Lower leg skin (tissue), 3 donors: Measurements from ENCODE around the gene LDAH.

Source experiments
- POLR2A ChIP-seq, 2 donors: fragments of 450-650 bp; IDR thresholded peaks; one replicate each; pipeline ENCODE4 v1.6.1; 2016 to 2017; ENCODE audit warnings: antibody characterized with exemption in 2 of 2, mild to moderate bottlenecking in 1 of 2, moderate library complexity in 1 of 2
- TF ChIP-seq, protein P1 (sequence below), 3 donors: fragments of 450-650 bp; IDR thresholded peaks; one replicate each; pipeline ENCODE4 v1.5.1; 2016; ENCODE audit warnings: antibody characterized with exemption in 3 of 3, mild to moderate bottlenecking in 3 of 3, moderate library complexity in 2 of 3

- TF ChIP-seq POLR2A (IDR thresholded peaks at IDR 0.05) = no peak
- TF ChIP-seq, protein P1, sequence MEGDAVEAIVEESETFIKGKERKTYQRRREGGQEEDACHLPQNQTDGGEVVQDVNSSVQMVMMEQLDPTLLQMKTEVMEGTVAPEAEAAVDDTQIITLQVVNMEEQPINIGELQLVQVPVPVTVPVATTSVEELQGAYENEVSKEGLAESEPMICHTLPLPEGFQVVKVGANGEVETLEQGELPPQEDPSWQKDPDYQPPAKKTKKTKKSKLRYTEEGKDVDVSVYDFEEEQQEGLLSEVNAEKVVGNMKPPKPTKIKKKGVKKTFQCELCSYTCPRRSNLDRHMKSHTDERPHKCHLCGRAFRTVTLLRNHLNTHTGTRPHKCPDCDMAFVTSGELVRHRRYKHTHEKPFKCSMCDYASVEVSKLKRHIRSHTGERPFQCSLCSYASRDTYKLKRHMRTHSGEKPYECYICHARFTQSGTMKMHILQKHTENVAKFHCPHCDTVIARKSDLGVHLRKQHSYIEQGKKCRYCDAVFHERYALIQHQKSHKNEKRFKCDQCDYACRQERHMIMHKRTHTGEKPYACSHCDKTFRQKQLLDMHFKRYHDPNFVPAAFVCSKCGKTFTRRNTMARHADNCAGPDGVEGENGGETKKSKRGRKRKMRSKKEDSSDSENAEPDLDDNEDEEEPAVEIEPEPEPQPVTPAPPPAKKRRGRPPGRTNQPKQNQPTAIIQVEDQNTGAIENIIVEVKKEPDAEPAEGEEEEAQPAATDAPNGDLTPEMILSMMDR (IDR thresholded peaks at IDR 0.05) = no peak
These were observed 156.4 kb downstream of the LDAH start, which contains the start of gene GDF7 for GRCh38 chr2:20666304-20667150.
